Dendritic cell treated with granulocyte-macrophage colony-stimulating factor and Interleukin-4, amounts not matched to agents 40 ng/mL and 50 ng/mL, for 4 days (primary cell): ENCODE results near the gene GIGYF1.

ENCODE experiments used
- H3K27ac Mint-ChIP-seq: one replicate; pipeline ENCODE4 v1.8.0; 2022; ENCODE audit warnings: mild to moderate bottlenecking, mixed read lengths
- H3K27me3 Mint-ChIP-seq: one replicate; pipeline ENCODE4 v1.8.0; 2022; ENCODE audit warnings: mild to moderate bottlenecking, mixed read lengths
- H3K36me3 Mint-ChIP-seq: one replicate; pipeline ENCODE4 v1.8.0; 2022; ENCODE audit warnings: low read depth, mixed read lengths
- H3K4me1 Mint-ChIP-seq: one replicate; pipeline ENCODE4 v1.8.0; 2022; ENCODE audit warnings: low read depth, mixed read lengths
- H3K4me3 Mint-ChIP-seq: one replicate; pipeline ENCODE4 v1.8.0; 2022; ENCODE audit warnings: mild to moderate bottlenecking, moderate library complexity, mixed read lengths
- H3K9me3 Mint-ChIP-seq: one replicate; pipeline ENCODE4 v1.8.0; 2022; ENCODE audit warnings: mixed read lengths
- intact Hi-C: fragments of 100-400 bp; cut with micrococcal nuclease; formaldehyde crosslinking; loops from one replicate; pipeline ENCODE4 v1.15.0; 2022

GIGYF1 gene

GRCh38 chr7:100630066-100630465, 64.0 kb downstream of the GIGYF1 start:
- Mint-ChIP-seq H3K36me3 (no peaks in the 10 kb centered on the region), H3K27me3 (peaks cover 51% of the 10 kb centered on the region), H3K27ac (peak overlapping the region; percentile 31), H3K4me1 (peaks cover 39% of the 10 kb centered on the region), H3K4me3 (no peak overlapping the region), H3K9me3 (no peaks in the 10 kb centered on the region)
- intact Hi-C loops = loop anchor here (5.0 kb wide), 1 partner anchor 62 kb away; the partner anchor contains the start of gene GIGYF1
